ENCODE measurements around the gene PAQR9. TPM values are rescaled to one million over a fixed set of nuclear protein-coding genes. Genes with fewer than 3 reads are reported as not detected.

Gene PAQR9
- total RNA-seq, 1 donor from 2014 or later = 2.5 TPM

GRCh38 chr3:142960322-142960850 is 3.1 kb downstream of the PAQR9 start:
- no peak for TF ChIP-seq CTCF (IDR thresholded peaks at IDR 0.05; ENCODE audit: unreplicated experiment)
- DNase-seq (ENCODE audit: low spot score, unreplicated experiment) = no peak
- Mint-ChIP-seq H3K36me3 (ENCODE audit: insufficient read depth) (peaks cover 6% of the 10 kb centered on the region), H3K27me3 (peaks cover 18% of the 10 kb centered on the region), H3K9me3 (ENCODE audit: low read depth) (peaks cover 7% of the 10 kb centered on the region), H3K27ac (no peak overlapping the region), H3K4me1 (ENCODE audit: low read depth) (peaks cover 21% of the 10 kb centered on the region), H3K4me3 (ENCODE audit: low read depth) (no peak overlapping the region)

- Mint-ChIP-seq H3K27me3 (peaks cover 12% of the 10 kb centered on the region), H3K4me3 (ENCODE audit: low read depth) (no peak overlapping the region), H3K4me1 (ENCODE audit: low read depth) (peaks cover 19% of the 10 kb centered on the region), H3K9me3 (ENCODE audit: low read depth) (peaks cover 7% of the 10 kb centered on the region), H3K27ac (no peak overlapping the region), H3K36me3 (ENCODE audit: insufficient read depth) (peaks cover 6% of the 10 kb centered on the region)
- no peak for DNase-seq (ENCODE audit: low spot score, unreplicated experiment)
- TF ChIP-seq CTCF (IDR thresholded peaks at IDR 0.05; ENCODE audit: unreplicated experiment) = no peak
These were observed 4.8 kb downstream of the PAQR9 start for GRCh38 chr3:142958707-142959106.

DNA sequence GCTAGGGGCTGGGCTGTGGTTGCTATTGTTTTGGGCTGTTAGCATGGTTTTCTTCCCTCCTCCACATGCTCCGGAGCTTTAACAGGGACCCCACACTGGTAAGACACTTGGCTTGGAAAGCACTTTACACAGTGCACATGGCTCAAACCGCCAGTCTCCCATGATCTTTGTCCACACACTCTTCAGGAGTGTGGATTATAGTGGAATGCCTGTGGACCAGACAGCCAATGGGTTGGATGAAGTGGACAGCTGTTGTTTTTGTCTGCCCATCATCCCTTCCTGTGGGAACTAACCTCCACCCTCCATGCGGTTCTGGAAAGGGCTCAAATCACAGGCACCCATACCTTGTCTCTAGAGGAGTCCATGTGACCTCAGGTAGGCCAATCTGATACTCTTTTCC is 10.0 kb downstream of the PAQR9 start:
- no peak for DNase-seq (ENCODE audit: low spot score, unreplicated experiment)
- peaks cover 35% of the 10 kb centered on the region for H3K27me3 Mint-ChIP-seq
- H3K4me1 Mint-ChIP-seq (ENCODE audit: low read depth) = peaks cover 12% of the 10 kb centered on the region

DNA sequence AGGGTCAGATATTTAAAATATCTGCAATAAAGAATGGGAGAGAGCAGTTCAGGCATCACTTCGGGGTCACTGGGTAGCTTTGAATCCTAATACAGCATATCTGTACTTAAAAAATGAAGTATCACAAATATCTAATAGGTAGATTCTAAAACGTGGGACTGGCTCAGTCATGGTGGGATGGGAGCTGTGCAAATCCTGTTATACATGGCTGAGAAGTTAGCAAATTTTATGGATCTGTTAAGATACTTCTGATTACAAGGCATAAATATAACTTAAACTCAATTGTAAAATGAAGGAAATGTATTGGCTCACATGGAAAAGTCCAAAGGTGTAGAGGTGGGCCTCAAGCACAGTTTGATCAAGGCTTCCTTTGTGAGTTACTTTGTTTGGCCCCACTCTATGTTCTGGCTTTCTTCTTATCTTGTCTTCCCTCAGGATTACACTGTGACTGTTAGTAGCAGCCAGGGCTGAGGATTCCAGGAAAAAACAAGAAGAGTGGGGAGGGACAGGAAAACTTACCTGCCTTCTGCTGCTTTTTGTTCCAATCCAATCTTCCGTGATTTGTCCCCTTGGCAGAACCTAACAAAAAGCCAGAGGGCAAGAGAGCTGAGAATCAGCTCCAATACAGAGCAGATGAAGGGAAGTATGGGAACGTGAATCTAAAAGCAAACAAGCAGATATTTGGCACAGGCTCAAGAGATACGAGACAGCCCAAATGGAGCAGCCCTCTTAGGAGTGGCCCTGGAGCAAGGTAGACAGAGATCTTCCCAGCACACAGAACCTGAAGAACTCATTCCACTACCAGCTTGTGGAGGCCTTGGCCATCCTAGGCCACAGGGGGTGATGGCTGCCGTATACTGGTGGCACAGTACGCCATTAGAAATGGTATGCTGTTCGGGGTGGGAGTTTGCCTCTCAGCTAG is 10.9 kb downstream of the PAQR9 start:
- Mint-ChIP-seq H3K9me3 (ENCODE audit: low read depth) (no peaks in the 10 kb centered on the region), H3K27ac (no peak overlapping the region), H3K4me3 (ENCODE audit: low read depth) (no peak overlapping the region), H3K27me3 (peaks cover 42% of the 10 kb centered on the region), H3K36me3 (ENCODE audit: insufficient read depth) (no peaks in the 10 kb centered on the region), H3K4me1 (ENCODE audit: low read depth) (peaks cover 12% of the 10 kb centered on the region)
- no peak for TF ChIP-seq CTCF (IDR thresholded peaks at IDR 0.05; ENCODE audit: unreplicated experiment)
- no peak for DNase-seq (ENCODE audit: low spot score, unreplicated experiment)

More for the DNA sequence above, 10.0 kb downstream of the PAQR9 start:
- H3K36me3 Mint-ChIP-seq (ENCODE audit: insufficient read depth) = no peaks in the 10 kb centered on the region
- H3K4me3 Mint-ChIP-seq (ENCODE audit: low read depth) = no peak overlapping the region
- no peak for TF ChIP-seq CTCF (IDR thresholded peaks at IDR 0.05; ENCODE audit: unreplicated experiment)
- no peak overlapping the region for H3K27ac Mint-ChIP-seq
- no peaks in the 10 kb centered on the region for H3K9me3 Mint-ChIP-seq (ENCODE audit: low read depth)

DNA sequence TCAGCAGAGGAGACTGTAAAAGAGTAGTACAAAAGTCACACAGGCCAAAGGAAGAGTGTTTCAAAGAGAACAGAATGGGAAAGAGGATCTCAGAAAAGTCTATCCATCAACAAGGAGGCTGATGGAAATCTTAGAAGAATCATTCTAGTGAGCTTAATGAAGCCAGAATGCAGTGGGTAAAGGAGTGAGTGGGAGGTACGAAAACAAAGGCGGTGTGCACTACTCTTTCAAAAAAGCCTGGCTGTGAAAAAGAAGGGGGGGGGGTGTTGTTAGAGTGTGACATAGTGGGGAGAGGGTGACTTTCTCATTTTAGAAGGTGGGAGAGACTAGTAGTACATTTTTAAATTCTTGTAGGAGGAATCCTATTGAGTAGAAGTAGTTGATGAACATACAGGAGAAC is 11.7 kb downstream of the PAQR9 start:
- Mint-ChIP-seq H3K4me1 (ENCODE audit: low read depth) (peaks cover 6% of the 10 kb centered on the region), H3K4me3 (ENCODE audit: low read depth) (no peak overlapping the region), H3K27ac (no peak overlapping the region), H3K27me3 (peaks cover 46% of the 10 kb centered on the region), H3K9me3 (ENCODE audit: low read depth) (no peaks in the 10 kb centered on the region), H3K36me3 (ENCODE audit: insufficient read depth) (no peaks in the 10 kb centered on the region)
- DNase-seq (ENCODE audit: low spot score, unreplicated experiment) = no peak
- no peak for TF ChIP-seq CTCF (IDR thresholded peaks at IDR 0.05; ENCODE audit: unreplicated experiment)

Data from progenitor cell of endocrine pancreas (in vitro differentiated cells).